Suprapubic skin (tissue), 4 donors: ENCODE measurements around the gene TBC1D16.

Experiments used
- EP300 ChIP-seq: sonication (generic); formaldehyde crosslinking; IDR thresholded peaks from one replicate; pipeline ENCODE4 v1.6.1; 2017; ENCODE audit warnings: antibody characterized with exemption
- POLR2AphosphoS5 ChIP-seq, 3 donors: sonication (generic); formaldehyde crosslinking; IDR thresholded peaks; one replicate each; pipeline ENCODE4 v1.6.1; 2017; ENCODE audit warnings: antibody characterized with exemption in 3 of 3
- TF ChIP-seq, protein P1 (sequence below), 2 donors: fragments of 200-600 bp in 1 of 2; fragments of 450-650 bp in 1 of 2; sonication (generic) in 1 of 2; IDR thresholded peaks; one replicate each; pipeline ENCODE4 v1.5.1; 2016 to 2019; ENCODE audit warnings: antibody characterized with exemption in 2 of 2, mild to moderate bottlenecking in 1 of 2, moderate library complexity in 1 of 2

DNA sequence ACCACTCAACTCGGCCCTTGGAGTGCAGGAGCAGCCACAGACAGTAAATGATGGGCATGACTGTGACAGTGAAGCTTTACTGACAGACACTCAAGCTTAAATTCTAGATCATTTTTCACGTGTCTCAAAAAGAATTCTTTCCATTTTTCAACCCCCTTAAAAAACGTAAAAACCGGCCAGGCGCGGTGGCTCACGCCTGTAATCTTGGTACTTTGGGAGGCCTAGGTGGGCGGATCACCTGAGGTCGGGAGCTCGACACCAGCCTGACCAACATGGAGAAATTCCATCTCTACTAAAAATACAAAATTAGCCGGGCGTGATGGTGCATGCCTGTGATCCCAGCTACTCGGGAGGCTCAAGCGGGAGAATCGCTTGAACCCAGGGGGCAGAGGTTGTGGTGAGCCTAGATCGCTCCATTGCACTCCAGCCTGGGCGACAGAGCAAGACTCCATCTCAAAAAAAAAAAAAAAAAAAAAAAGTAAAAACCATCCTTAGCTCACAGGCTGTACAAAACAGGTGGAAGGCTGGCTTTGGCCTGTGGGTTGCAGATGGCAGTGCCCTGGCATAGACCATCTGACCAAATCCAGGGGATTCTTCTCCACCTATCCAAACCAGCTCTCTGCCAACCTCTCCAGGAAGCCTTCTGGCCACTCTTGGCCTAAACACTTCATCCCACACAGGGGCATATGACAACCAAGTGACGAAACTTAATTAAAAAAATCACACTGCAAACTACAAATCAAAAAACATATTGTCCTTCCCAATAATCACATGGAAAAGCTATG, 18.3 kb downstream of the TBC1D16 start:
- TF ChIP-seq EP300 (no peak), POLR2AphosphoS5 (IDR thresholded peaks at IDR 0.05) (no peak)
- TF ChIP-seq, protein P1, sequence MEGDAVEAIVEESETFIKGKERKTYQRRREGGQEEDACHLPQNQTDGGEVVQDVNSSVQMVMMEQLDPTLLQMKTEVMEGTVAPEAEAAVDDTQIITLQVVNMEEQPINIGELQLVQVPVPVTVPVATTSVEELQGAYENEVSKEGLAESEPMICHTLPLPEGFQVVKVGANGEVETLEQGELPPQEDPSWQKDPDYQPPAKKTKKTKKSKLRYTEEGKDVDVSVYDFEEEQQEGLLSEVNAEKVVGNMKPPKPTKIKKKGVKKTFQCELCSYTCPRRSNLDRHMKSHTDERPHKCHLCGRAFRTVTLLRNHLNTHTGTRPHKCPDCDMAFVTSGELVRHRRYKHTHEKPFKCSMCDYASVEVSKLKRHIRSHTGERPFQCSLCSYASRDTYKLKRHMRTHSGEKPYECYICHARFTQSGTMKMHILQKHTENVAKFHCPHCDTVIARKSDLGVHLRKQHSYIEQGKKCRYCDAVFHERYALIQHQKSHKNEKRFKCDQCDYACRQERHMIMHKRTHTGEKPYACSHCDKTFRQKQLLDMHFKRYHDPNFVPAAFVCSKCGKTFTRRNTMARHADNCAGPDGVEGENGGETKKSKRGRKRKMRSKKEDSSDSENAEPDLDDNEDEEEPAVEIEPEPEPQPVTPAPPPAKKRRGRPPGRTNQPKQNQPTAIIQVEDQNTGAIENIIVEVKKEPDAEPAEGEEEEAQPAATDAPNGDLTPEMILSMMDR (IDR thresholded peaks at IDR 0.05) = no peak
